ENCODE data around the gene TMEM184A. TPM values are rescaled to one million over a fixed set of nuclear protein-coding genes. Genes with fewer than 3 reads are reported as not detected.

Gene TMEM184A
- total and polyA plus RNA-seq, 2 of the 13 experiments (the other 11 are each of a cell fraction or from before 2014, with no cell fraction given), result 9.5 to 20.4 TPM

DNA sequence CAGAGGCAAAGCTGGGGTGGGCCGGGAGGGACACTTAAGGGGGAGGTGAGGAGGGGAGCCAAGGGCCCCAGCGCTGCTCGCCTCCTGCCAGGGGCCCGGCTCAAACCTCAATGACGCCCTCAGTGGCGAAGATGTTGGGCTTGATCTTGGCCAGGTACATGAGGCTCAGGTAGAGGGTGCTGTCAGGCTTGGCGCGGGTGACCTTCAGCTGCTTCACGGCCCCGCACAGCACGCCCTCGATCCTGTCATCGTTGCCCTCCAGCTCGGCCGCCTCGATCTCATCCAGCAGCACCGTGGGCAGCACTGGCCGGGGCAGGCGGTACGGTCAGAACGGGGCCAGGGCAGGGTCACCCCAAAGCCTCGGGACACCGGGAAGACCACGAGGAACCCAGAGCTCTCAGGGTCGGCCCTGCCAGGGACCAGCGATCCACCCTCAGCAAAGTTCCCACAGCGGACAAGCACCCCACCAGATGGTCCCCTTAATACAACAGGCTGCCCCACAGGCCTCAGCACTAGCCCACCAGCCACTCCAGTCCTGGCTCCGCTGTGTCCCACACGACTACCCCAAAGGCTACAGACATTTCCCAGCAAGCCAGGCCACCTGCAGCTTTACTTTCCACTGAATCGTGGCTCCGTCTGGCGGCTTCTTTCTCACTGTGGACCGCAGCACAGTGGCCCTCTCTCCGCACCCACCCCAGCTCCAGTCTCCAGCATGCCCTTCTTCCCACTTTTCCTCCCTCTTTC is 55.8 kb downstream of the TMEM184A start:
- no peak overlapping the region for H3K27ac ChIP-seq (ENCODE audit: extremely low read length, insufficient read depth, low read length)
- in situ Hi-C loops (cut with HindIII; ENCODE audit: extremely low pct_ligation_motif_present, low pct_unique_long_range_greater_than_20kb), result loop anchor here (5.0 kb wide), 1 partner anchor 57 kb away; the partner anchor contains the start of gene TMEM184A
- ATAC-seq (no peak), DNase-seq (ENCODE audit: low spot score) (no peak), FAIRE-seq (no peak)
- H3K4me2 ChIP-seq (ENCODE audit: low read depth, low read length), result no peak overlapping the region
- peaks cover 17% of the 10 kb centered on the region for H3K4me1 ChIP-seq (ENCODE audit: insufficient read depth, low read length)
- H3K9ac ChIP-seq (ENCODE audit: insufficient read depth, low read depth, low read length), result no peak overlapping the region
- no peak overlapping the region for H2AFZ ChIP-seq (ENCODE audit: low read length)
- no peaks in the 10 kb centered on the region for H4K20me1 ChIP-seq (ENCODE audit: insufficient read depth, low read length)
- no TSS peak for BruUV-seq (replicated peaks)
- peaks cover 22 to 48% of the 10 kb centered on the region in 2 experiments for H3K36me3 ChIP-seq (replicated peaks in 1 of 2; ENCODE audit: control insufficient read depth in 1 of 2, insufficient read depth in 2 of 2, low read length in 2 of 2)
- intact Hi-C loops (cut with micrococcal nuclease; ENCODE audit: unreplicated experiment), result no loop called here
- TF ChIP-seq ZNF570 (CRISPR knock-in tag; IDR thresholded peaks at IDR 0.05; ENCODE audit: borderline replicate concordance) (no peak), NKX3-1 (CRISPR knock-in tag; IDR thresholded peaks at IDR 0.05) (no peak), ZNF326 (CRISPR knock-in tag; IDR thresholded peaks at IDR 0.05; ENCODE audit: borderline replicate concordance) (no peak), SP1 (IDR thresholded peaks at IDR 0.05) (no peak), SP1 (CRISPR knock-in tag; IDR thresholded peaks at IDR 0.05) (no peak), PHF5A (CRISPR knock-in tag; IDR thresholded peaks at IDR 0.05; ENCODE audit: low read depth, unreplicated experiment) (no peak), ZKSCAN8 (CRISPR knock-in tag; IDR thresholded peaks at IDR 0.05; ENCODE audit: borderline replicate concordance) (no peak), SMARCC2 (IDR thresholded peaks at IDR 0.05) (no peak), SATB2 (CRISPR knock-in tag; IDR thresholded peaks at IDR 0.05) (no peak), GZF1 (CRISPR knock-in tag; IDR thresholded peaks at IDR 0.05) (no peak), MEIS2 (CRISPR knock-in tag; IDR thresholded peaks at IDR 0.05) (no peak), HMGA1 (CRISPR knock-in tag; conservative IDR thresholded peaks at IDR 0.05) (no peak)
- TF ChIP-seq, protein P1, sequence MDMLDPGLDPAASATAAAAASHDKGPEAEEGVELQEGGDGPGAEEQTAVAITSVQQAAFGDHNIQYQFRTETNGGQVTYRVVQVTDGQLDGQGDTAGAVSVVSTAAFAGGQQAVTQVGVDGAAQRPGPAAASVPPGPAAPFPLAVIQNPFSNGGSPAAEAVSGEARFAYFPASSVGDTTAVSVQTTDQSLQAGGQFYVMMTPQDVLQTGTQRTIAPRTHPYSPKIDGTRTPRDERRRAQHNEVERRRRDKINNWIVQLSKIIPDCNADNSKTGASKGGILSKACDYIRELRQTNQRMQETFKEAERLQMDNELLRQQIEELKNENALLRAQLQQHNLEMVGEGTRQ (IDR thresholded peaks at IDR 0.05; ENCODE audit: low read depth, low read length), result no peak
- TF ChIP-seq, protein P1 (CRISPR knock-in tag; IDR thresholded peaks at IDR 0.05; ENCODE audit: borderline replicate concordance), result no peak
- TF ChIP-seq, protein P2, sequence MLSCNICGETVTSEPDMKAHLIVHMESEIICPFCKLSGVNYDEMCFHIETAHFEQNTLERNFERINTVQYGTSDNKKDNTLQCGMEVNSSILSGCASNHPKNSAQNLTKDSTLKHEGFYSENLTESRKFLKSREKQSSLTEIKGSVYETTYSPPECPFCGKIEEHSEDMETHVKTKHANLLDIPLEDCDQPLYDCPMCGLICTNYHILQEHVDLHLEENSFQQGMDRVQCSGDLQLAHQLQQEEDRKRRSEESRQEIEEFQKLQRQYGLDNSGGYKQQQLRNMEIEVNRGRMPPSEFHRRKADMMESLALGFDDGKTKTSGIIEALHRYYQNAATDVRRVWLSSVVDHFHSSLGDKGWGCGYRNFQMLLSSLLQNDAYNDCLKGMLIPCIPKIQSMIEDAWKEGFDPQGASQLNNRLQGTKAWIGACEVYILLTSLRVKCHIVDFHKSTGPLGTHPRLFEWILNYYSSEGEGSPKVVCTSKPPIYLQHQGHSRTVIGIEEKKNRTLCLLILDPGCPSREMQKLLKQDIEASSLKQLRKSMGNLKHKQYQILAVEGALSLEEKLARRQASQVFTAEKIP (CRISPR knock-in tag; IDR thresholded peaks at IDR 0.05; ENCODE audit: borderline replicate concordance), result no peak
- no peaks in the 10 kb centered on the region; a peak in 1 of 5 replicates for H3K27me3 ChIP-seq (ENCODE audit: control insufficient read depth in 1 of 2, insufficient read depth in 2 of 2, low read length in 2 of 2)
- WGBS (ENCODE audit: low lambda C conversion rate), result 97% methylated on average over 29 of the region's 34 CpGs
- no peaks in the 10 kb centered on the region for H3K9me3 ChIP-seq (ENCODE audit: low read length)
- H3K79me2 ChIP-seq (ENCODE audit: insufficient read depth, low read length), result peaks cover 26% of the 10 kb centered on the region
- H3K4me3 ChIP-seq (replicated peaks in 1 of 3; ENCODE audit: insufficient read depth in 1 of 3, low read depth in 2 of 3, low read length in 3 of 3), result no peak overlapping the region
- ChIA-PET POLR2A (no interaction called here), CTCF (ENCODE audit: low intra/inter-chr PET ratio, low total read pairs) (no interaction called here)

All from HepG2 (cell line).